Osteoblast (primary cell): ENCODE data around the gene PHKA2. TPM values are rescaled to one million over a fixed set of nuclear protein-coding genes. Genes with fewer than 3 reads are reported as not detected.

Experiments used
- DNase-seq: peaks from one replicate; pipeline ENCODE4 v3.0.0; 2011; ENCODE audit warnings: low spot score, mixed read lengths; ENCODE audit not compliant: insufficient read length; ENCODE audit errors: missing footprints
- H2AFZ ChIP-seq: 2 replicates; pipeline ENCODE4 v1.6.0; 2011; ENCODE audit warnings: mild to moderate bottlenecking, low read length
- H3K27ac ChIP-seq: 2 replicates; pipeline ENCODE4 v1.5.1; 2011; ENCODE audit warnings: mild to moderate bottlenecking, low read depth, low read length, moderate library complexity
- H3K27me3 ChIP-seq: 2 replicates; pipeline ENCODE4 v1.6.0; 2012; ENCODE audit warnings: mild to moderate bottlenecking, control low read depth, inconsistent platforms, low read length, moderate library complexity; ENCODE audit not compliant: insufficient read depth
- H3K36me3 ChIP-seq: 2 replicates; pipeline ENCODE4 v1.5.1; 2011; ENCODE audit warnings: mild to moderate bottlenecking, low read length, control low read depth, moderate library complexity; ENCODE audit not compliant: insufficient read depth
- H3K4me1 ChIP-seq: 2 replicates; pipeline ENCODE4 v1.5.1; 2011; ENCODE audit warnings: mild to moderate bottlenecking, low read length, control low read depth, moderate library complexity; ENCODE audit not compliant: insufficient read depth
- H3K4me2 ChIP-seq: 2 replicates; pipeline ENCODE4 v1.6.0; 2011; ENCODE audit warnings: mild to moderate bottlenecking, low read length; ENCODE audit not compliant: insufficient read depth
- H3K4me3 ChIP-seq: fragments of 200-600 bp; sonication (generic); 3 replicates; pipeline ENCODE4 v1.5.1; 2012; ENCODE audit warnings: mild to moderate bottlenecking, low read length, inconsistent platforms; ENCODE audit not compliant: insufficient read depth
- H3K79me2 ChIP-seq: 2 replicates; pipeline ENCODE4 v1.6.0; 2012; ENCODE audit warnings: mild to moderate bottlenecking, low read length, control low read depth, inconsistent platforms; ENCODE audit not compliant: insufficient read depth
- H3K9me3 ChIP-seq: 2 replicates; pipeline ENCODE4 v1.5.1; 2011; ENCODE audit warnings: low read depth, low read length, control low read depth
- H4K20me1 ChIP-seq: 2 replicates; pipeline ENCODE4 v1.6.0; 2012; ENCODE audit warnings: mild to moderate bottlenecking, low read length, control low read depth; ENCODE audit not compliant: insufficient read depth
- CTCF ChIP-seq: IDR thresholded peaks from 2 replicates; pipeline ENCODE4 v1.5.1; 2011; ENCODE audit warnings: mild to moderate bottlenecking, low read depth, low read length, moderate library complexity; ENCODE audit errors: extremely low read depth
- total RNA-seq: library from RNA; depleted of rRNA; stranded (reverse); fragments of >200 nt; gene quantifications from 2 replicates; pipeline ENCODE4 v1.2.3, GENCODE V29; 2012

PHKA2 gene
- total RNA-seq, 1 donor: 13.8 TPM

- Histone ChIP-seq H3K4me1 (peaks cover 9% of the 10 kb centered on the region), H3K4me2 (no peak overlapping the region), H3K4me3 (no peak overlapping the region), H3K36me3 (no peaks in the 10 kb centered on the region), H3K27me3 (peaks cover 3% of the 10 kb centered on the region), H3K79me2 (no peaks in the 10 kb centered on the region), H3K27ac (no peak overlapping the region), H3K9me3 (no peaks in the 10 kb centered on the region), H2AFZ (no peak overlapping the region), H4K20me1 (no peaks in the 10 kb centered on the region)
- DNase-seq: no peak
- TF ChIP-seq CTCF: no peak
Observed at GRCh38 chrX:18883234-18883960, 100.5 kb downstream of the PHKA2 start.

- H3K27ac ChIP-seq: no peak overlapping the region
- no peak overlapping the region for H3K4me3 ChIP-seq
- H3K79me2 ChIP-seq: no peaks in the 10 kb centered on the region
- no peaks in the 10 kb centered on the region for H4K20me1 ChIP-seq
- H3K4me2 ChIP-seq: no peak overlapping the region
- H3K27me3 ChIP-seq: peaks cover 3% of the 10 kb centered on the region
- no peaks in the 10 kb centered on the region for H3K9me3 ChIP-seq
- no peaks in the 10 kb centered on the region for H3K36me3 ChIP-seq
- no peak for TF ChIP-seq CTCF
- no peaks in the 10 kb centered on the region for H3K4me1 ChIP-seq
- no peak for DNase-seq
- H2AFZ ChIP-seq: no peak overlapping the region
Observed at GRCh38 chrX:18879144-18879543, 104.8 kb downstream of the PHKA2 start.

- TF ChIP-seq CTCF: no peak
- H3K36me3 ChIP-seq: no peaks in the 10 kb centered on the region
Observed at GRCh38 chrX:18877469-18877868, 106.4 kb downstream of the PHKA2 start.

GRCh38 chrX:18875256-18875878 lies 108.5 kb downstream of the PHKA2 start:
- no peak for TF ChIP-seq CTCF
- Histone ChIP-seq H3K4me1 (no peaks in the 10 kb centered on the region), H4K20me1 (no peaks in the 10 kb centered on the region), H3K4me3 (no peak overlapping the region), H3K79me2 (no peaks in the 10 kb centered on the region), H3K27ac (no peak overlapping the region), H3K36me3 (no peaks in the 10 kb centered on the region), H3K27me3 (peaks cover 3% of the 10 kb centered on the region), H3K9me3 (no peaks in the 10 kb centered on the region), H3K4me2 (no peak overlapping the region), H2AFZ (no peak overlapping the region)
- no peak for DNase-seq

More at GRCh38 chrX:18877469-18877868, 106.4 kb downstream of the PHKA2 start:
- no peaks in the 10 kb centered on the region for H3K9me3 ChIP-seq
- no peak overlapping the region for H3K4me2 ChIP-seq
- peaks cover 3% of the 10 kb centered on the region for H3K27me3 ChIP-seq
- no peak overlapping the region for H3K27ac ChIP-seq
- no peaks in the 10 kb centered on the region for H3K79me2 ChIP-seq
- H4K20me1 ChIP-seq: no peaks in the 10 kb centered on the region
- no peaks in the 10 kb centered on the region for H3K4me1 ChIP-seq
- no peak for DNase-seq
- H2AFZ ChIP-seq: no peak overlapping the region
- H3K4me3 ChIP-seq: no peak overlapping the region
